Measurements from ENCODE around the gene FARP2.
"Not testable (repeated sequence)": the region's sequence is repeated elsewhere in the genome, so short reads cannot be mapped to it uniquely, and the experiment has no call there.

FARP2 gene

GRCh38 chr2:241393524-241394196 is 37.6 kb downstream of the FARP2 start:
- Mint-ChIP-seq H3K36me3 (peaks cover 15% of the 10 kb centered on the region), H3K27me3 (no peaks in the 10 kb centered on the region), H3K4me3 (no peak overlapping the region), H3K27ac (no peak overlapping the region), H3K4me1 (ENCODE audit: low read depth) (peaks cover 3% of the 10 kb centered on the region), H3K9me3 (ENCODE audit: low read depth) (no peaks in the 10 kb centered on the region)

GRCh38 chr2:241396809-241397208 is 40.7 kb downstream of the FARP2 start:
- not testable (repeated sequence) for H3K4me1 Mint-ChIP-seq (ENCODE audit: low read depth); H3K4me3 Mint-ChIP-seq; H3K27me3 Mint-ChIP-seq; H3K9me3 Mint-ChIP-seq (ENCODE audit: low read depth); H3K27ac Mint-ChIP-seq
- peaks cover 12% of the 10 kb centered on the region for H3K36me3 Mint-ChIP-seq

- H3K9me3 Mint-ChIP-seq (ENCODE audit: low read depth): no peaks in the 10 kb centered on the region
- no peak overlapping the region for H3K4me3 Mint-ChIP-seq
- no peaks in the 10 kb centered on the region for H3K4me1 Mint-ChIP-seq (ENCODE audit: low read depth)
- H3K27me3 Mint-ChIP-seq: no peaks in the 10 kb centered on the region
- H3K36me3 Mint-ChIP-seq: peaks cover 9% of the 10 kb centered on the region
- no peak overlapping the region for H3K27ac Mint-ChIP-seq
Observed at GRCh38 chr2:241399941-241400922, 44.1 kb downstream of the FARP2 start.

GRCh38 chr2:241408849-241409248 is 52.8 kb downstream of the FARP2 start:
- Mint-ChIP-seq H3K36me3 (peaks cover 16% of the 10 kb centered on the region), H3K27ac (no peak overlapping the region), H3K9me3 (ENCODE audit: low read depth) (no peaks in the 10 kb centered on the region), H3K4me1 (ENCODE audit: low read depth) (no peaks in the 10 kb centered on the region), H3K4me3 (no peak overlapping the region), H3K27me3 (no peaks in the 10 kb centered on the region)

- Mint-ChIP-seq H3K36me3 (peaks cover 28% of the 10 kb centered on the region), H3K27ac (no peak overlapping the region)
Observed at GRCh38 chr2:241410739-241411176, 54.7 kb downstream of the FARP2 start.

GRCh38 chr2:241412144-241412543 is 56.1 kb downstream of the FARP2 start:
- peaks cover 35% of the 10 kb centered on the region for H3K36me3 Mint-ChIP-seq
- H3K4me3 Mint-ChIP-seq: no peak overlapping the region
- no peaks in the 10 kb centered on the region for H3K27me3 Mint-ChIP-seq
- H3K27ac Mint-ChIP-seq: no peak overlapping the region
- H3K9me3 Mint-ChIP-seq (ENCODE audit: low read depth): no peaks in the 10 kb centered on the region
- H3K4me1 Mint-ChIP-seq (ENCODE audit: low read depth): no peaks in the 10 kb centered on the region

More at GRCh38 chr2:241410739-241411176, 54.7 kb downstream of the FARP2 start:
- no peaks in the 10 kb centered on the region for H3K27me3 Mint-ChIP-seq
- H3K4me1 Mint-ChIP-seq (ENCODE audit: low read depth): no peaks in the 10 kb centered on the region
- H3K9me3 Mint-ChIP-seq (ENCODE audit: low read depth): no peaks in the 10 kb centered on the region
- H3K4me3 Mint-ChIP-seq: no peak overlapping the region

- peaks cover 37% of the 10 kb centered on the region for H3K36me3 Mint-ChIP-seq
- not testable (repeated sequence) for H3K27ac Mint-ChIP-seq
Observed at GRCh38 chr2:241413501-241413900, 57.4 kb downstream of the FARP2 start.

GRCh38 chr2:241413929-241414580 is 58.0 kb downstream of the FARP2 start:
- H3K9me3 Mint-ChIP-seq (ENCODE audit: low read depth): no peaks in the 10 kb centered on the region
- H3K4me3 Mint-ChIP-seq: no peak overlapping the region
- no peaks in the 10 kb centered on the region for H3K27me3 Mint-ChIP-seq
- no peaks in the 10 kb centered on the region for H3K4me1 Mint-ChIP-seq (ENCODE audit: low read depth)
- H3K36me3 Mint-ChIP-seq: peaks cover 37% of the 10 kb centered on the region
- no peak overlapping the region for H3K27ac Mint-ChIP-seq

More at GRCh38 chr2:241413501-241413900, 57.4 kb downstream of the FARP2 start:
- not testable (repeated sequence) for H3K4me1 Mint-ChIP-seq (ENCODE audit: low read depth); H3K27me3 Mint-ChIP-seq; H3K9me3 Mint-ChIP-seq (ENCODE audit: low read depth); H3K4me3 Mint-ChIP-seq

GRCh38 chr2:241415196-241415595 is 59.1 kb downstream of the FARP2 start:
- Mint-ChIP-seq H3K4me3 (no peak overlapping the region), H3K36me3 (peaks cover 40% of the 10 kb centered on the region), H3K27ac (peak overlapping the region; percentile 28), H3K4me1 (ENCODE audit: low read depth) (no peaks in the 10 kb centered on the region), H3K27me3 (no peaks in the 10 kb centered on the region), H3K9me3 (ENCODE audit: low read depth) (no peaks in the 10 kb centered on the region)

DNA sequence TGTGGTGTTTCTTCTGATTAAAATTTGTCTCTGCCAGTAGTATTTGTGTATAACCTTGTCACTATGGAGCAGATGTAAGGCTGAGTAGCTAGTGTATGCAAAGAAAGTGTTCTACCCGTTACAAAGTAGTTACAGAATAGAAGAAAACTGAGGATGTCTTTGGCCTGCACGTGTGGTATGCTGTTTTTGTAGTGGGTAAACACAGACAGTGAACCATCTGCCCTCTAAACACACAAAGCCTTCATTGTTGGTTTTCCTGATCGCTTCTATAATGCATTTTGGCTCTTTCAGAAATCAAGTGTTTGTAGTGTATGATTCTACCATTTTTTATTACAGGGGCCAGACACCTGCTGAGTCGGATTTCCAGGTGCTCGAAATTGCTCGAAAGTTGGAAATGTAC is 61.5 kb downstream of the FARP2 start:
- Mint-ChIP-seq H3K36me3 (peaks cover 42% of the 10 kb centered on the region), H3K9me3 (ENCODE audit: low read depth) (peaks cover 2% of the 10 kb centered on the region), H3K27ac (no peak overlapping the region), H3K4me1 (ENCODE audit: low read depth) (no peaks in the 10 kb centered on the region), H3K27me3 (no peaks in the 10 kb centered on the region), H3K4me3 (no peak overlapping the region)

- no peak overlapping the region for H3K4me3 Mint-ChIP-seq
- H3K36me3 Mint-ChIP-seq: peaks cover 41% of the 10 kb centered on the region
- H3K9me3 Mint-ChIP-seq (ENCODE audit: low read depth): peaks cover 18% of the 10 kb centered on the region
- H3K27ac Mint-ChIP-seq: no peak overlapping the region
- H3K27me3 Mint-ChIP-seq: no peaks in the 10 kb centered on the region
- no peaks in the 10 kb centered on the region for H3K4me1 Mint-ChIP-seq (ENCODE audit: low read depth)
Observed at GRCh38 chr2:241421330-241421729, 65.2 kb downstream of the FARP2 start.

DNA sequence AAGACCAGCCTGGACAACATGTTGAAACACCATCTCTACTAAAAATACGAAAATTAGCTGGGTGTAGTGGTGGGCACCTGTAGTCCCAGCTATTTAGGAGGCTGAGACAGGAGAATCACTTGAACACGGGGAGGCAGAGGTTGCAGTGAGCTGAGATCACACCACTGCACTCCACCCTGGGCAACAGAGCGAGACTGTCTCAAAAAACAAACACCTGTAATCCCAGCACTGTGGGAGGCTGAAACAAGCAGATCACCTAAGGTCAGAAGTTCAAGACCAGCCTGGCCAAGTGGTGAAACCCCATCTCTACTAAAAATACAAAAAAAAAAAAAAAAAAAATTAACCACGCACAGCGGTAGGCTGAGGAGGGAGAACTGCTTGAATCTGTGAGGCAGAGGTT is 65.9 kb downstream of the FARP2 start:
- not testable (repeated sequence) for H3K27ac Mint-ChIP-seq; H3K27me3 Mint-ChIP-seq; H3K4me3 Mint-ChIP-seq; H3K4me1 Mint-ChIP-seq (ENCODE audit: low read depth)
- peaks cover 18% of the 10 kb centered on the region for H3K9me3 Mint-ChIP-seq (ENCODE audit: low read depth)
- H3K36me3 Mint-ChIP-seq: peaks cover 39% of the 10 kb centered on the region

GRCh38 chr2:241422350-241422749 is 66.3 kb downstream of the FARP2 start:
- Mint-ChIP-seq H3K9me3 (ENCODE audit: low read depth) (peaks cover 18% of the 10 kb centered on the region), H3K4me3 (no peak overlapping the region), H3K27ac (no peak overlapping the region), H3K27me3 (no peaks in the 10 kb centered on the region), H3K36me3 (peaks cover 39% of the 10 kb centered on the region), H3K4me1 (ENCODE audit: low read depth) (no peaks in the 10 kb centered on the region)

DNA sequence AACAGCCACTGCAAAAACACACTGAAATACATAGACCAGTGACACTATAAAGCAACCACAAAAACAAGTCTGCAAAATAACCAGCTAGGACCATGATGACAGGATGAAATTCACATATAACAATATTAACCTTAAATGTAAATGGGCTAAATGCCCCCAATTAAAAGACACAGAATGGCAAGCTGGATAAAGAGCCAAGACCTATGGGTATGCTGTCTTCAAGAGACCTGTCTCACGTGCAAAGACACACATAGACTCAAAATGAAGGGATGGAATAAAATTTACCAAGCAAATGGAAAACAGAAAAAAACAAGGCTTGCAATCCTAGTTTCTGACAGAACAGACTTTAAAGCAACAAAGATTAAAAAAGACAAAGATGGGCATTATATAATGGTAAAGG is 67.4 kb downstream of the FARP2 start:
- peaks cover 18% of the 10 kb centered on the region for H3K9me3 Mint-ChIP-seq (ENCODE audit: low read depth)
- not testable (repeated sequence) for H3K4me1 Mint-ChIP-seq (ENCODE audit: low read depth); H3K4me3 Mint-ChIP-seq; H3K27me3 Mint-ChIP-seq; H3K27ac Mint-ChIP-seq
- peaks cover 34% of the 10 kb centered on the region for H3K36me3 Mint-ChIP-seq

DNA sequence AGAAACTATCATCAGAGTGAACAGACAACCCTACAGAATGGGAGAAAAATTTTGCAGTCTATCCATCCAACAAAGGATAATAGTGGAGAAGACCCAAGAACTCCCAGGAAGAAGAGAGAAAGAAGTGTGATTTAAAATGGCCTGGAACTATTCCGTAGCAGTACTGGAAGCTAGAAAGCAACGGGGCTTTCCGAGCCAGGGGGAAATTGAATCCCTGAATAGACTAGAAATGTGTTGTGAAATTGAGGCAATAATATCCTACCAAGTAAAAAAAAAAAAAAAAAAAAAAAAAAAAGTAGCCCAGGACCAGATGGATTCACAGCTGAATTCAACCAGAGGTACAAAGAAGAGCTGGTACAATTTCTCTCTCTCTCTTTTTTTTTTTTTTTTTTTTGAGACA is 69.3 kb downstream of the FARP2 start:
- Mint-ChIP-seq H3K27ac (no peak overlapping the region), H3K9me3 (ENCODE audit: low read depth) (peaks cover 18% of the 10 kb centered on the region), H3K36me3 (peaks cover 33% of the 10 kb centered on the region), H3K4me3 (no peak overlapping the region), H3K4me1 (ENCODE audit: low read depth) (no peaks in the 10 kb centered on the region), H3K27me3 (no peaks in the 10 kb centered on the region)

Measured in activated naive CD8-positive, alpha-beta T cell (primary cell).